NT2/D1 (cell line): ENCODE measurements around the gene RND2.

Source experiments
- DNase-seq: peaks from one replicate; pipeline ENCODE4 v3.0.0-alpha.2; 2011; ENCODE audit warnings: low read depth, low spot score
- H3K27me3 ChIP-seq: 2 replicates; pipeline ENCODE4 v1.6.0; 2011; ENCODE audit warnings: mild to moderate bottlenecking; ENCODE audit not compliant: insufficient read length, insufficient read depth
- H3K36me3 ChIP-seq: 2 replicates; pipeline ENCODE4 v1.6.1; 2011; ENCODE audit warnings: mild to moderate bottlenecking, low read length, mixed read lengths; ENCODE audit not compliant: insufficient read depth, insufficient read length
- H3K4me1 ChIP-seq: 2 replicates; pipeline ENCODE4 v1.5.1; 2011; ENCODE audit not compliant: insufficient read depth, insufficient read length
- H3K4me3 ChIP-seq: 2 replicates; pipeline ENCODE4 v1.5.1; 2011; ENCODE audit warnings: low read depth; ENCODE audit not compliant: insufficient read length
- H3K9ac ChIP-seq: 2 replicates; pipeline ENCODE4 v1.6.0; 2011; ENCODE audit warnings: low read depth; ENCODE audit not compliant: insufficient read length
- H3K9me3 ChIP-seq: 2 replicates; pipeline ENCODE4 v1.5.1; 2011; ENCODE audit warnings: mild to moderate bottlenecking, low read length; ENCODE audit not compliant: insufficient read depth
- SUZ12 ChIP-seq: IDR thresholded peaks from 2 replicates; pipeline ENCODE4 v1.6.1; 2011; ENCODE audit not compliant: insufficient read length, insufficient read depth; ENCODE audit errors: extremely low read depth
- YY1 ChIP-seq: IDR thresholded peaks from 2 replicates; pipeline ENCODE4 v1.6.1; 2011; ENCODE audit not compliant: insufficient read length, insufficient read depth
- ZNF274 ChIP-seq: IDR thresholded peaks from 2 replicates; pipeline ENCODE4 v1.6.1; 2011; ENCODE audit warnings: mild to moderate bottlenecking, low read depth, low read length

RND2 gene

GRCh38 chr17:43031666-43032065 is 6.6 kb downstream of the RND2 start:
- Histone ChIP-seq H3K36me3 (peaks cover 17% of the 10 kb centered on the region), H3K9me3 (no peaks in the 10 kb centered on the region), H3K4me3 (no peak overlapping the region), H3K27me3 (no peaks in the 10 kb centered on the region), H3K4me1 (peaks cover 33% of the 10 kb centered on the region), H3K9ac (no peak overlapping the region)
- no peak for DNase-seq
- TF ChIP-seq SUZ12 (no peak), YY1 (no peak), ZNF274 (no peak)

GRCh38 chr17:43033948-43034881 is 9.2 kb downstream of the RND2 start:
- H3K36me3 ChIP-seq, result peaks cover 3% of the 10 kb centered on the region
- H3K4me1 ChIP-seq, result peaks cover 25% of the 10 kb centered on the region
- no peaks in the 10 kb centered on the region for H3K9me3 ChIP-seq
- no peak for DNase-seq
- TF ChIP-seq YY1, result no peak
- no peak for TF ChIP-seq ZNF274
- no peak for TF ChIP-seq SUZ12
- H3K27me3 ChIP-seq, result no peaks in the 10 kb centered on the region
- H3K4me3 ChIP-seq, result peak overlapping the region; percentile 33
- peak overlapping the region; percentile 52 for H3K9ac ChIP-seq

GRCh38 chr17:43034894-43035293 is 9.9 kb downstream of the RND2 start:
- peaks cover 24% of the 10 kb centered on the region for H3K4me1 ChIP-seq
- DNase-seq, result no peak
- H3K9ac ChIP-seq, result peak overlapping the region; percentile 52
- H3K27me3 ChIP-seq, result no peaks in the 10 kb centered on the region
- H3K4me3 ChIP-seq, result peak overlapping the region; percentile 33
- H3K36me3 ChIP-seq, result peaks cover 3% of the 10 kb centered on the region
- H3K9me3 ChIP-seq, result no peaks in the 10 kb centered on the region
- TF ChIP-seq YY1 (no peak), SUZ12 (no peak), ZNF274 (no peak)

GRCh38 chr17:43039646-43040045 is 14.6 kb downstream of the RND2 start:
- H3K27me3 ChIP-seq, result no peaks in the 10 kb centered on the region
- H3K4me1 ChIP-seq, result peaks cover 11% of the 10 kb centered on the region
- DNase-seq, result no peak
- peaks cover 11% of the 10 kb centered on the region for H3K36me3 ChIP-seq
- TF ChIP-seq ZNF274, result no peak
- TF ChIP-seq SUZ12, result no peak
- no peak for TF ChIP-seq YY1
- H3K4me3 ChIP-seq, result no peak overlapping the region
- H3K9me3 ChIP-seq, result no peaks in the 10 kb centered on the region
- no peak overlapping the region for H3K9ac ChIP-seq

- TF ChIP-seq YY1 (no peak), ZNF274 (no peak), SUZ12 (no peak)
- Histone ChIP-seq H3K4me3 (no peak overlapping the region), H3K9me3 (no peaks in the 10 kb centered on the region), H3K4me1 (peaks cover 7% of the 10 kb centered on the region), H3K36me3 (peaks cover 19% of the 10 kb centered on the region), H3K27me3 (no peaks in the 10 kb centered on the region), H3K9ac (no peak overlapping the region)
- DNase-seq, result no peak
Measured at GRCh38 chr17:43040655-43041054, 15.6 kb downstream of the RND2 start.

- DNase-seq, result no peak
Measured at GRCh38 chr17:43042025-43042628, 17.1 kb downstream of the RND2 start.

GRCh38 chr17:43043307-43043706 is 18.3 kb downstream of the RND2 start:
- TF ChIP-seq ZNF274 (no peak), YY1 (no peak), SUZ12 (no peak)
- no peaks in the 10 kb centered on the region for H3K9me3 ChIP-seq
- H3K4me1 ChIP-seq, result peaks cover 4% of the 10 kb centered on the region
- no peak for DNase-seq
- H3K4me3 ChIP-seq, result no peak overlapping the region
- H3K9ac ChIP-seq, result no peak overlapping the region
- H3K36me3 ChIP-seq, result peaks cover 27% of the 10 kb centered on the region
- H3K27me3 ChIP-seq, result no peaks in the 10 kb centered on the region

More at GRCh38 chr17:43042025-43042628, 17.1 kb downstream of the RND2 start:
- Histone ChIP-seq H3K36me3 (peaks cover 22% of the 10 kb centered on the region), H3K9me3 (no peaks in the 10 kb centered on the region), H3K4me3 (no peak overlapping the region), H3K9ac (no peak overlapping the region), H3K4me1 (peaks cover 5% of the 10 kb centered on the region), H3K27me3 (no peaks in the 10 kb centered on the region)
- no peak for TF ChIP-seq ZNF274
- TF ChIP-seq SUZ12, result no peak
- TF ChIP-seq YY1, result no peak
